Stimulated activated CD4-positive, alpha-beta T cell treated with anti-CD3 and anti-CD28 coated beads, TNF-alpha, amount 100 ng/mL, for 48 hours (primary cell): ENCODE data around the gene LARP1B.
"Not testable (repeated sequence)": the region's sequence is repeated elsewhere in the genome, so short reads cannot be mapped to it uniquely, and the experiment has no call there.

Experiments
- DNase-seq, 3 donors: peaks; one replicate each; pipeline ENCODE4 v3.0.0-alpha.2; 2020; ENCODE audit warnings: low read depth in 3 of 3

The LARP1B gene

DNA sequence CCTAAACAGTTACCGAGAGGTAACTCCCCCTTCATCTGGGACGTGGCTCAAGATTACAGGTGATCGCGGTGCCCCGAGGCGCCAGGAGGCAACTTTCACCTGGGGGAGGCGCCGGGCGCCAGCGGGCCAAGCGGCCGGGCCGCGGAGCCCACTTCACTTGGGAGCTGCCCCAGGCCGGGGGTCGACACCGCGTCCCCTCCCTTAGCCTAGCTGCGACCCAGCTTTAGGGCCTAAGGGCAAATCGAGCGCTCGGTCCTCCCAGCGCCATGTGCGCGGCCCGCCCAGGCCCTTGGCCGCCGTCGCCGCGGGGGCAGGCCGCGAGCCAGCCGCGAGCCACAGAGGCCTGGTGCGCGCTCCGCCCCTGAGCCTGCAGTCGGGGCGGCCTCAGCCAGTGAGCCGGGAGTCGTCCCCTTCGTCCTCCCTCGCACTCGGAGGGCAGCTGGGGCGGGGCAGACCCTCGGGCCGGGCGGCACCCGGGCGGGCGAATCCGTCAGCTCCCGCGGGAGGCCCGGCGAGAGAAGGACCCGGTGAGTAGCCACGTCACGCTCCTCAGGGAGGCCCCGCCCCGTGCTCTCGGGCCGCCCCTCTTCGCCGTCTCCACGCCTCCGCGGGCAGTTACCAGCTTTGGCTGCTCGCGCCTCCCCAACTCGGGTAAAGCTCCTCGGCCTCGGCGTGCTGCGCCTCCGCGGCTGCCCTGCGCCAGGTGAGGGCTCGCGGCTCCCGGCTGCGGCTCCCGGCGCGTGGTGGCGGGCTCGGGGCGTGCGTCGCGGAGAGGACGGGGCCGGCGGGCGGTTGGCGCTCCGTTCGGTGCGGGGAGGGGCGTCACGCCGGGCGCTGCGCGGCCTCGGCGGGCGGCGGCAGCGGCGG, at the start of gene LARP1B:
TSS of gene LARP1B (plus strand) at position 614 of the 867 bp plus-strand sequence. CDS start 13,640 bp downstream, outside the sequence.
- peak; percentile 87 to 92 (median 88) for DNase-seq

DNA sequence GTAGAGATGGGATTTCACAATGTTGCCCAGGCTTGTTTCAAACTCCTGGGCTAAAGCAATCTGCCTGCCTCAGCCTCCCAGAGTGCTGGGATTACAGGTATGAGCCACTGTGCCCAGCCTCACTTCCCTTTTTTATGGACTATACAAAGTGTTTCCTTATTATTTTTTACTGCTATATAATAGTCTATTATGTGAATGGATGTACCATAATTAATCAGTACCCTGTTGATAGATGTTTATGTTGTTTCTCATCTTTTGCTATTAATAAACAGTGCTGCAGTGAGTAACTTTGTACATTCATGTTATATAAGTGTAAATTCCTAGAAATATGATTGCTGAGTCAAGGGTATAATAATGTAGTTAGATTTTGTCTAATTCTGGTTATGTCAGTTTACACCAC, 35.8 kb upstream of the LARP1B start:
- DNase-seq: no peak

DNA sequence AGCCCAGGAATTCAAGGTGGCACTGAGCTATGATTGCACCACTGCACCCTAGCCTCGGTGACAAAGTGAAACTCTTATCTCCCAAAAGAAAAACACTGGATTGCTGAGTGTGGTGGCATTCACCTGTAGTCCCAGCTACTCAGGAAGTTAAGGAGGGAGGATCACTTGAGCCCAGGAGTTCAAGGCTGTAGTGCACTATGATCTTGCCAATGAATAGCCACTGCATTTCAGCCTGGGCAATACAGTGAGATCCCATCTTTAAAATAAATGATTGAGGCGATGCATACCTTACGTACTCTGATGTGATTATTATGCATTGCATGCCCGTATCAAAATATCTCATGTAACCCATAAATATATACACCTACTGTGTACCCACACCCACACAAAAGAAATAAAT, 31.2 kb upstream of the LARP1B start:
- DNase-seq: no peak

GRCh38 chr4:128031756-128032384, 29.2 kb upstream of the LARP1B start:
- no peak for DNase-seq

DNA sequence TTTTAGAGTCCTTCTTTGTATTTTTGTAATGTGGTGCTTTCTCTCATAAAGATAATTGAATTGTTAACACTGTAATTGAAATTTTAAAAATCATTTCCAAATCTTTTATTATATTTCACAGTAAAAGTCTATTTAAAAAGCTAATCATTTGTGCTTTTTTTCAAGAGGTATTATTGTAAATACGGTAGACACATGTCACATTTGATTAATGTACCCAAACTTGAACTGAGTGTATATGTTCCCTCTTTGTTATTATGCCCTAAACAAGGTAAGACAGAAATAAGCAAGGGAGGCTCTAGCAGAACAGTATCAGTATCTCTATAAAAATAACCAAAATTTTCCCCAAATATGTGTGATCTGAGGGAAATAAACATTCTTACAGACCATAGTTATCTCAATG, 21.5 kb upstream of the LARP1B start:
- no peak for DNase-seq

- DNase-seq: not testable (repeated sequence)
Measured at GRCh38 chr4:128047019-128047418, 14.1 kb upstream of the LARP1B start.

- DNase-seq: not testable (repeated sequence)
Measured at GRCh38 chr4:128047514-128047913, 13.6 kb upstream of the LARP1B start.

DNA sequence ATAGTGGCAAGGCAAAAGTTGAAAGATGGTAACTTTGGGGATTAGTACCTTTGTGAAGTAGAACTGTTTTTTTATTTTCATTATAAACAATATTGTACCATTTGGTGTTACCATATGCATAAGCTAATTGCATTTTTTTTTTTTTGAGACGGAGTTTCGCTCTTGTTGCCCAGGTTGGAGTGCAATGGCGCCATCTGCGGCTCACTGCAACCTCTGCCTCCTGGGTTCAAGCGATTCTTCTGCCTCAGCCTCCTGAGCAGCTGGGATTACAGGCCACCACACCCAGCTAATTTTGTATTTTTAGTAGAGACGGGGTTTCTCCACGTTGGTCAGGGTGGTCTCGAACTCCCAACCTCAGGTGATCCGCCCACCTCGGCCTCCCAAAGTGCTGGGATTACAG, 9.9 kb upstream of the LARP1B start:
- not testable (repeated sequence) for DNase-seq

DNA sequence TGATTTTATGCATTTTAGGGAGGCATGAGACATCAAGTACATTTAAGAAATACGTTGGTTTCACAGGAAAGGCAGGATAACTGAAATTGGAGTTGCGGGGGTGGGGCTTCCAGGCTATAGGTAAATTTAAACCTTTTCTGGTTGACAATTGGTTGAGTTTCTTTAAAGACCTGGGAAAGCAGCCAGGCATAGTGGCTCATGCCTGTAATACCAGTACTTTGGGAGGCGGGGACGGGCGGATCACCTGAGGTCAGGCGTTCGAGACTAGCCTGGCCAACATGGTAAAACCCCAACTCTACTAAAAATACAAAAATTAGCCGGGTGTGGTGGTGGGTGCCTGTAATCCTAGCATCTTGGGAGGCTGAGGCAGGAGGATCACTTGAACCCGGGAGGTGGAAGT, 6.2 kb upstream of the LARP1B start:
- DNase-seq: not testable (repeated sequence)

- not testable (repeated sequence) for DNase-seq
Measured at GRCh38 chr4:128055441-128056206, 5.5 kb upstream of the LARP1B start.

- DNase-seq: no peak
Measured at GRCh38 chr4:128056396-128056795, 4.7 kb upstream of the LARP1B start.

DNA sequence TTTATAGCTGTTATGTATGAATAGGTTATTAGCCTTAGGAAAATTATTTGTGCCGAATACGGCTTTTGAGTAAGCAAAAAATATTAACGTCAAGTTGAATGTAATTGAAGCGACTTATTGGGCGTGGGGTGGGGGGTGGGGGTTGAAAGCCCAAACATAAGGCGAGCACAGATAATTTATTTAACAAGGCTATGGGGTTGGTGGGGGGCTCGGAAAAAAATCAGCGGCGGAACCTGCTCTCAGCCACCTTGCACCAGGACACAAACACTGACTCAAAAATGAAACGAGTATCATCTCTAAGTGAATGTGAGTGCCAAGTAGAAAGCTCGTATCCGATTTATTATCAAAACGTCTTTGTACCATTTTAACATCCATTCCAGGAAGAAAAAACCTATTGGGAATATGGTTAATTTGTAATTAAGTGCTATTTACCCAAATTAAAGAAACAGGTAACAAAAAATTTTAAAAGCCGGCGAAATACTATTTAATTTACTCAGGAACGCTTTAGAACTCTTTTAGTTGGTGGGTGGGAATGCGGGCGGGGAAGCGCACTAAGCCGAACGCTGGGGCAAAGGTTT, 902 bp upstream of the LARP1B start:
- DNase-seq: no peak

DNA sequence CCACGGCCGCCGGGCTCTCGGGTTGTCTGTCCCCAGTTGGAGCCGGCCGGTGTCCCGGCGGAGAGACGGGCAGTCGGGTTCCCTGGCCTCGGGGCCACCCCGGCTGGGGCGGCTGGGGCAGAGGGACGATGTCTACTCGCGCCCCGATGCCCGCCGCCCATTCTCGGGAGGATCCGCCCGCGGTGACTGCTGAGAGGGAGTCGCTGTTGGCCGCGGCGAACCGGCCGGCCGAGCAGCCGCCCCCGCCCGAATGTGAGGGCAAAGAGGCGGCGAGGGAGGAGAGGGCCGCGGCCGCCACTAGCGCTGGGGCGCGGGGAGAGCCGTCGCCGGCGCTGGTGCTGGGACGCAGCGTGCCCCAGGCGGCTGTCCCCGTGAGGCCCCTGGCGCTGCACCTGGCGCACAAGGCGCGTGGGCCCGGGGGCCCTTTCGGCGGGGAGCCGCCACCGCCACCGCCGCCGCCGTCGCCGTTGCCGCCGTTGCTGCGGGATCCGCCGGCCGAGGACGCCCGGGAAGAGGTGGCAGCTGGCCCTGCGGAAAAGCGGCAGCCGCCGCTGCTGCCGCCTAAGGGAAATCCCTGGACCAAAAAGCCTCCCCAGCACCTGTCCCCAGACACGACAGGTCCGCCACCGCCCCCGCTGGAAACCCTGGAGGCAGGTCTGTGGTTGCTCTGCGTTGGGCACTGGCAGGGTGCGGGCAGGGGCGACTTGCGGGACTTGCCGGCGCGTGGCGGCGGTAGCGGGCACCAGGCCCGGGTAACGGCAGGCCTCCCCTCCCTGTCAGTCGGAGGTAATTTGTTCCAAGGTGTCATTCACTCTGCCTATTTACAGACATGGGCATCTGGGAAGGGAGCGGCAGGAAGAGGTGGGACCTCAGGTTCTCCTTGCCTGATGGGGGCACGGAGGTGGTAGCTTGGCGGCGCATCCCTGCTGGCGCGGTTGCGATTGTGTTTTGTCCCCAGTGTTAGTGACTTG, 739 bp downstream of the LARP1B start:
- DNase-seq: peak; percentile 25 to 46 (median 28)

DNA sequence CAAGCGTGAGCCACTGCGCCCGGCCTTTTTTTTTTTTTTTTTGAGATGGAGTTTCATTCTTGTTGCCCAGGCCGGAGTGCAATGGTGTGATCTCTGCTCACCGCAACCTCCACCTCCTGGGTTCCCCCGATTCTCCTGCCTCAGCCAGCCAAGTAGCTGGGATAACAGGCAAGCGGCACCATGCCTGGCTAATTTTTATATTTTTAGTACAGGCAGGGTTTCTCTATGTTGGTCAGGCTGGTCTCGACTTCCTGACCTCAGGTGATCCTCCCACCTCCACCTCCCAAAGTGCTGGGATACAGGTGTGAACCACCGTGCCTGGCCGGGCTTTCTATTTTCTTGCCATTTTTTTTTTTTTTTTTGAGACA, 5.3 kb downstream of the LARP1B start:
- not testable (repeated sequence) for DNase-seq

- DNase-seq: no peak
Measured at GRCh38 chr4:128068918-128069317, 7.8 kb downstream of the LARP1B start.

DNA sequence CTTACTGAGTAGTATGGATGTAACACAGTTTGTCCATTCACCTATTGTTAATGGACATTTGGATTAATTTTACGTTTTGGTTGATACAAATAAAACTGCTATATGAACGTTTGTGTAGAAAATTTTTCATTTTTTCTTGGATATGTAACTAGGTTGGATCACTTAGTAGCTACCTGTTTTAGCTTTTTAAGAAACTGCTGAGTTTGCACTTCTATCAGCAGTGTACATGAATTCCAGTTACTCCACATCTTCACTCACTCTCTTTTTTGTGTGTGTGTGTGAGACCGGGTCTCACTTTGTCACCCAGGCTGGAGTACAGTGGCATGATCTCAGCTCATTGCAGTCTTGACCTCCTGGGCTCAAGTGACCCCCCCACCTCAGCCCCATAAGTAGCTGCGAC, 15.4 kb downstream of the LARP1B start:
- no peak for DNase-seq

DNA sequence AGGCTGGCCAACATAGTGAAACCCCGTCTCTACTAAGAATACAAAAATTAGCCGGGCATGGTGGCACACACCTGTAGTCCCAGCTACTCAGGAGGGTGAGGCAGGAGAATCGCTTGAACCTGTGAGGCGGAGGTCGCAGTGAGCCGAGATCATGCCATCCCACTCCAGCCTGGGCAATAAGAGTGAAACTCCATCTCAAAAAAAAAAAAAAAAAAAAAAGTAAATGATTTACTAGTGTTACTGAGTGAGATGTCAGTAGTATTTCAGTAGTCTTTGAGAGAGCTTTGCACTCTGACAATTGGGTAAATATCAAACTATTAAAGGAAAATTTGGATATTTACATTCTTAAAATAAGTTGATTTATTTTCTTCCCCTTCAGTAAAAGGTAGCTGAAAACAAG, 34.2 kb downstream of the LARP1B start:
- not testable (repeated sequence) for DNase-seq

- DNase-seq: no peak
Measured at GRCh38 chr4:128107766-128108165, 46.7 kb downstream of the LARP1B start.

DNA sequence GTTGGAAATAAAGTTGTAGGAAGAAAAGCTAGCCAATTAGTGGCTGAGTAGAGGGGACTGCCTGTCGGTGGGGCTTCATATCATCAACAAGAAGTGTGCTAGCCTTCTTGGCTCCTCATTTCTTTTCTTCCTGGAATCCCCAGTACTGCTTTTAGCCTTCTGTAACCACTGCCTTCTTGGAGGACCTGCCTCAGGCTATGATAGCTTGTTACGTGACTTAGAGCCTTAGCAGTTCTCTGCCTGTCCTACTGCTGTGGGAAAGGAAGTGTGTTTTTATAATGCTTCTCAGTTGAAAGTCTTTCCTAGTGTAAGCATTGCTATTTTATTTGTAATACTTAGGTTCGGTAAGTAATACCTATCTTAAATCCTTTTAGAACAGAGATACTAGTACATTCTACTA, 61.9 kb downstream of the LARP1B start:
- DNase-seq: no peak

GRCh38 chr4:128130621-128131020, 69.5 kb downstream of the LARP1B start:
- no peak for DNase-seq

GRCh38 chr4:128134925-128135324, 73.8 kb downstream of the LARP1B start:
- DNase-seq: no peak
